RWPE2 (cell line): Measurements from ENCODE around the gene SYMPK.

Source experiments
- ATAC-seq: fragments of 200-7000 bp; cut with Tn5 transposase; 3 replicates; pipeline ENCODE4 v1.9.1; 2021; ENCODE audit warnings: low read depth
- DNase-seq: peaks from one replicate; pipeline ENCODE4 v3.0.0-alpha.2; 2020; ENCODE audit warnings: low spot score
- H3K27ac ChIP-seq: fragments of 450-650 bp; 2 replicates; pipeline ENCODE4 v1.5.1; 2017; ENCODE audit warnings: mild to moderate bottlenecking; ENCODE audit not compliant: poor library complexity, severe bottlenecking
- H3K27me3 ChIP-seq: fragments of 250-450 bp; sonication (Bioruptor Pico); 2 replicates; pipeline ENCODE4 v1.5.1; 2021; ENCODE audit warnings: mild to moderate bottlenecking, moderate library complexity; ENCODE audit not compliant: insufficient read depth, poor library complexity, severe bottlenecking
- H3K36me3 ChIP-seq: fragments of 250-450 bp; sonication (Bioruptor Pico); 2 replicates; pipeline ENCODE4 v1.5.1; 2020; ENCODE audit warnings: low read depth, mild to moderate bottlenecking, moderate library complexity
- H3K4me1 ChIP-seq: fragments of 250-450 bp; sonication (Bioruptor Pico); 2 replicates; pipeline ENCODE4 v1.5.1; 2021; ENCODE audit warnings: mild to moderate bottlenecking, moderate library complexity; ENCODE audit not compliant: insufficient read depth, poor library complexity, severe bottlenecking
- H3K4me3 ChIP-seq: fragments of 250-450 bp; sonication (Bioruptor Pico); 2 replicates; pipeline ENCODE4 v1.5.1; 2021; ENCODE audit warnings: mild to moderate bottlenecking, moderate library complexity; ENCODE audit not compliant: severe bottlenecking
- H3K9me3 ChIP-seq: fragments of 250-450 bp; sonication (Bioruptor Pico); 2 replicates; pipeline ENCODE4 v1.5.1; 2021; ENCODE audit warnings: mild to moderate bottlenecking, moderate library complexity; ENCODE audit not compliant: severe bottlenecking
- TF ChIP-seq, protein P1 (sequence below): fragments of 450-650 bp; IDR thresholded peaks from one replicate; pipeline ENCODE4 v1.5.1; 2017; ENCODE audit warnings: mild to moderate bottlenecking, moderate library complexity; ENCODE audit not compliant: poor library complexity, severe bottlenecking

Gene SYMPK

DNA sequence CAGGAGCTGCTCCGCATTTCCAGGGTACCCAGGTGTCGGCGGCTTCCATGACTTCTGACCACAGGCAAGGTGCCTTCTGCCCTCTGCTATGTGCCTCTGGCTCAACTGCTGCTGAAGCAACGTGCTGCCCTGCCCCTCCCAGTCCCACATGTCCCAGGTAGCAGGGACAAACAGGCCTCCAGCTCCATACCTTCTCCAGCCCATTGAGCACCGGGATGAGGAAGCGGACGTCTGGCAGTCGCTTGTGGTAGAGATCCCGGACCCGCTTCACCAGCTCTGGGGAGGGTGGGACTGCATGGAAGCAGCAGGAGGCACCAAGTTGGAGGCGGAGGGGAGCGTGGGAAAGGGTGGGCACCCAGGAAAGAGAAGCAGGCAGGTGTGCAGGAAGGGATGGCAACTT lies 39.8 kb downstream of the SYMPK start:
- no peak overlapping the region for H3K27ac ChIP-seq
- DNase-seq: no peak
- peaks cover 5% of the 10 kb centered on the region for H3K4me1 ChIP-seq
- no peaks in the 10 kb centered on the region for H3K27me3 ChIP-seq
- no peak overlapping the region for H3K4me3 ChIP-seq
- no peak for ATAC-seq
- TF ChIP-seq, protein P1, sequence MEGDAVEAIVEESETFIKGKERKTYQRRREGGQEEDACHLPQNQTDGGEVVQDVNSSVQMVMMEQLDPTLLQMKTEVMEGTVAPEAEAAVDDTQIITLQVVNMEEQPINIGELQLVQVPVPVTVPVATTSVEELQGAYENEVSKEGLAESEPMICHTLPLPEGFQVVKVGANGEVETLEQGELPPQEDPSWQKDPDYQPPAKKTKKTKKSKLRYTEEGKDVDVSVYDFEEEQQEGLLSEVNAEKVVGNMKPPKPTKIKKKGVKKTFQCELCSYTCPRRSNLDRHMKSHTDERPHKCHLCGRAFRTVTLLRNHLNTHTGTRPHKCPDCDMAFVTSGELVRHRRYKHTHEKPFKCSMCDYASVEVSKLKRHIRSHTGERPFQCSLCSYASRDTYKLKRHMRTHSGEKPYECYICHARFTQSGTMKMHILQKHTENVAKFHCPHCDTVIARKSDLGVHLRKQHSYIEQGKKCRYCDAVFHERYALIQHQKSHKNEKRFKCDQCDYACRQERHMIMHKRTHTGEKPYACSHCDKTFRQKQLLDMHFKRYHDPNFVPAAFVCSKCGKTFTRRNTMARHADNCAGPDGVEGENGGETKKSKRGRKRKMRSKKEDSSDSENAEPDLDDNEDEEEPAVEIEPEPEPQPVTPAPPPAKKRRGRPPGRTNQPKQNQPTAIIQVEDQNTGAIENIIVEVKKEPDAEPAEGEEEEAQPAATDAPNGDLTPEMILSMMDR: no peak
- H3K36me3 ChIP-seq: peaks cover 34% of the 10 kb centered on the region
- no peaks in the 10 kb centered on the region for H3K9me3 ChIP-seq

DNA sequence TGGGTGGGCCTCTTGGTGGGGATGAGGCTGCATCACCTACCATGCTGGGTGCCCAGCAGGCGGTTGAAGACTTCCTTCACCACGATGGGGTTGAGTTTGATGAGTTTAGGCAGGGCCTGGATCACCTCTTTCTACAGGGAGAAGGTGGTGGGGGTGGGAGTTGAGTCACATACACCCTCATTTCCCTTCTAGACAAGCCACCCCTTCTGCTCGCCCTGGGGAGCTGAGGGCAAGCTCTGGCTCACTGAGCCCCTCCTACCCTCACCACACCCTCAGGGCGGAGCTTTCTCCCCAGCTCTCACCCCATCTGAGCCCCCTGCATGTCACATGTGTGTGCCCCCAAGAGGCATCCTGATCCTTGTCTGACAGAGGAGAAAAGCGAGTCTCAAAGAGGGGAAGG lies 40.2 kb downstream of the SYMPK start:
- peaks cover 30% of the 10 kb centered on the region for H3K36me3 ChIP-seq
- H3K4me3 ChIP-seq: no peak overlapping the region
- TF ChIP-seq, protein P1: no peak
- H3K27ac ChIP-seq: no peak overlapping the region
- DNase-seq (no peak), ATAC-seq (no peak)
- H3K27me3 ChIP-seq: no peaks in the 10 kb centered on the region
- H3K9me3 ChIP-seq: no peaks in the 10 kb centered on the region
- peaks cover 5% of the 10 kb centered on the region for H3K4me1 ChIP-seq

DNA sequence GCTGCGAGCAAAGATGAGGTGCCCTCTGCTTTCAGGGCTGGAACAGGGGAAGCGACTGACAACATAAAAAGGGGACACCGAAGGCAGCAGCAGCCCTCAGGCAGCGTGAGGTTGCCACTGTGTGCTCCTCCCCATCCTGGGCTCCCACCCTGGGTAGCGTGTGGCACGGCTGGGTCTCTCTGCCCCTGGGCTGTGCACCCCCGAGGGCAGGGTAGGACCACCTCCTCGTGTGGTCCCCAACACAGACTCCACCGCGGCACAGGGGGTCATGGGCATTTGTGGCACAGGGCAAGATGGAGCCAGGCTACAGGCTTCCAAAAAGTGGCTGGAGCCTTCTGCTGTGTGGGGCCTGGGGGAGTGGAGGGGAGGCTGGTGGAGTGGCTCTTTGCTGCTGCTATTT lies 41.4 kb downstream of the SYMPK start:
- H3K27ac ChIP-seq: no peak overlapping the region
- TF ChIP-seq, protein P1: no peak
- ATAC-seq (no peak), DNase-seq (no peak)
- H3K27me3 ChIP-seq: no peaks in the 10 kb centered on the region
- H3K36me3 ChIP-seq: peaks cover 25% of the 10 kb centered on the region
- no peak overlapping the region for H3K4me3 ChIP-seq
- H3K4me1 ChIP-seq: peaks cover 5% of the 10 kb centered on the region
- no peaks in the 10 kb centered on the region for H3K9me3 ChIP-seq

DNA sequence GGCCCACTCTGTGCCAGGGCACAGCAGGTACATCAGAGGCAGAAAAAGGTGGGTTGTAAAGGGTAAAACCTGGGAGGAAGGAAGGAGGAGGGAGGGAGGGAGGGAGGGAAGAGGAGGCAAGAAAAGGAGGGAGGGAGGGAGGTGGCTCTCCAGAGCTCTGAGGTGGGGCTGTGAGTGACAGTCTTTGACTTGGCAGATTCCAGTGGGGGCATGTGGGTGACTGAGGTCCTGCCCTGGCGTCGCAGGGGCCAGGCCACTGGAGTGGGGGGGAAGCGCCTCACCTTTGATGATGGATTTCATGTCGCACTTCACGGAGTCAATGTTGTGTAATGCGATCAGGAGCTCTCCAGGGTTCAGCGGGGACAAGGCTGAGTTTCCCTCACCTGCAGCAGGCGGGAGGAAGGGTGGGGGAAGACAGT lies 41.8 kb downstream of the SYMPK start:
- DNase-seq (no peak), ATAC-seq (no peak)
- TF ChIP-seq, protein P1: no peak
- H3K9me3 ChIP-seq: no peaks in the 10 kb centered on the region
- H3K4me3 ChIP-seq: no peak overlapping the region
- H3K4me1 ChIP-seq: peaks cover 5% of the 10 kb centered on the region
- no peaks in the 10 kb centered on the region for H3K27me3 ChIP-seq
- peaks cover 21% of the 10 kb centered on the region for H3K36me3 ChIP-seq
- H3K27ac ChIP-seq: no peak overlapping the region

DNA sequence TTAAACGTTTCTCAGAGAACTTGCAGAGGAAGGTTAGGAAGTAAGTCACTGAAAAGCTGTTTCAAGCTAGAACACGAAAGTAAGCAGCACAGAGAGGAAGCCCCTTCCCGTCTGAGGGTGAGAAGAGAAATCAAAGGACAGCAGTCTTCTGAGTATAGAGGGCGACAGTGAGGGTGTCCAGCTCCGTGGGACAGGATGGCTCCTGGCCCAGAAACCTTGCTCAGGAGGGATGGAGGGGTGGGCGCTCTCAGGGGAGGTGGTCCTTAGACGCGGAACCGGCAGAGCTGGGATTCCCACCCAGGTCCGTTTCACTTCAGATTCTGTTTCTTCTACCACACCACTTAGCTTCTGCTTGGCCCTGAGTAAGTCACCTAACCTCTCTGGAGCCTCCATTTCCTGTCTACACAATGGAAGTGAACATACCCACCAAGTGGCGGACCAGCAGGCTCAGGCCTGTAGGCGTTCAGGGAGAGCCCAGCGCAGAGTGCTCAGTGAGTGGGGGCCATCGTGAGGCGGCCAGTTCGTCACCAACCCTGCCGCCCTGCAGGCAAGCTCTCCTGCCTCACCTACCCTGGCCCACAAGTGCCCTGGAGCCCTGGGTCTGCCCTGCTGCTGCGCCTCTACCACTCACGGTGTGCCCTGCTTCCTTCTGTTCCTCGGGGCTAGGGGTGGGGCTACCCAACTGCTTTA lies 42.4 kb downstream of the SYMPK start:
- Histone ChIP-seq H3K9me3 (no peaks in the 10 kb centered on the region), H3K4me3 (no peak overlapping the region), H3K4me1 (peaks cover 5% of the 10 kb centered on the region), H3K27me3 (no peaks in the 10 kb centered on the region), H3K27ac (no peak overlapping the region), H3K36me3 (peaks cover 15% of the 10 kb centered on the region; the same call in 1 of the 2 replicates)
- TF ChIP-seq, protein P1: no peak
- DNase-seq (no peak), ATAC-seq (no peak)
